ENCODE results near the gene SULT6B1. TPM values are rescaled to one million over a fixed set of nuclear protein-coding genes. Genes with fewer than 3 reads are reported as not detected.

The SULT6B1 gene
- total RNA-seq, 1 experiment from 2014 or later = 0.63 TPM

- Histone ChIP-seq H3K4me3 (no peak overlapping the region), H3K9me3 (replicated peaks) (no peaks in the 10 kb centered on the region), H3K4me1 (replicated peaks) (peaks cover 11% of the 10 kb centered on the region), H3K36me3 (no peaks in the 10 kb centered on the region), H3K27ac (peak overlapping the region; percentile 18; the same call in 1 of the 2 replicates), H3K27me3 (replicated peaks) (no peaks in the 10 kb centered on the region)
- peak; percentile 52 to 73 for DNase-seq (ENCODE audit: low read depth in 1 of 2, low spot score in 2 of 2)
Measured at GRCh38 chr2:37189452-37190153, 1.1 kb upstream of the SULT6B1 start.

GRCh38 chr2:37181726-37182684 lies 6.5 kb downstream of the SULT6B1 start:
- DNase-seq (ENCODE audit: low read depth in 1 of 2, low spot score in 2 of 2) = peak in 1 of 2 experiments; percentile 37
- no peaks in the 10 kb centered on the region for H3K27me3 ChIP-seq (replicated peaks)
- H3K9me3 ChIP-seq (replicated peaks) = no peaks in the 10 kb centered on the region
- peaks cover 17% of the 10 kb centered on the region for H3K4me1 ChIP-seq (replicated peaks)
- peak overlapping the region; percentile 27 for H3K27ac ChIP-seq
- H3K4me3 ChIP-seq = no peak overlapping the region
- H3K36me3 ChIP-seq = no peaks in the 10 kb centered on the region

GRCh38 chr2:37180640-37181039 lies 7.8 kb downstream of the SULT6B1 start:
- Histone ChIP-seq H3K27me3 (replicated peaks) (no peaks in the 10 kb centered on the region), H3K27ac (no peak overlapping the region), H3K9me3 (replicated peaks) (no peaks in the 10 kb centered on the region), H3K4me1 (replicated peaks) (peaks cover 17% of the 10 kb centered on the region), H3K36me3 (no peaks in the 10 kb centered on the region), H3K4me3 (no peak overlapping the region)
- DNase-seq (ENCODE audit: low read depth in 1 of 2, low spot score in 2 of 2) = no peak

- Histone ChIP-seq H3K27ac (no peak overlapping the region), H3K4me3 (no peak overlapping the region), H3K9me3 (replicated peaks) (no peaks in the 10 kb centered on the region), H3K36me3 (no peaks in the 10 kb centered on the region), H3K27me3 (replicated peaks) (no peaks in the 10 kb centered on the region), H3K4me1 (replicated peaks) (peaks cover 17% of the 10 kb centered on the region)
- DNase-seq (ENCODE audit: low read depth in 1 of 2, low spot score in 2 of 2) = no peak
Measured at GRCh38 chr2:37180006-37180639, 8.3 kb downstream of the SULT6B1 start.

- H3K9me3 ChIP-seq (replicated peaks) = no peaks in the 10 kb centered on the region
- no peaks in the 10 kb centered on the region for H3K4me1 ChIP-seq (replicated peaks)
- H3K27ac ChIP-seq = no peak overlapping the region
- no peak overlapping the region for H3K4me3 ChIP-seq
- no peak for DNase-seq (ENCODE audit: low read depth in 1 of 2, low spot score in 2 of 2)
- no peaks in the 10 kb centered on the region for H3K27me3 ChIP-seq (replicated peaks)
- no peaks in the 10 kb centered on the region for H3K36me3 ChIP-seq
Measured at GRCh38 chr2:37173741-37174140, 14.7 kb downstream of the SULT6B1 start.

GRCh38 chr2:37171624-37171950 lies 16.9 kb downstream of the SULT6B1 start:
- H3K4me3 ChIP-seq = no peak overlapping the region

GRCh38 chr2:37168217-37168981 lies 20.1 kb downstream of the SULT6B1 start:
- no peaks in the 10 kb centered on the region; the same call in 1 of the 2 replicates for H3K9me3 ChIP-seq (replicated peaks)
- H3K27ac ChIP-seq = no peak overlapping the region
- no peaks in the 10 kb centered on the region for H3K27me3 ChIP-seq (replicated peaks)
- no peaks in the 10 kb centered on the region for H3K36me3 ChIP-seq
- peak in 1 of 2 experiments; percentile 36 for DNase-seq (ENCODE audit: low read depth in 1 of 2, low spot score in 2 of 2)
- H3K4me1 ChIP-seq (replicated peaks) = no peaks in the 10 kb centered on the region
- H3K4me3 ChIP-seq = no peak overlapping the region

More at GRCh38 chr2:37171624-37171950, 16.9 kb downstream of the SULT6B1 start:
- no peaks in the 10 kb centered on the region for H3K36me3 ChIP-seq
- H3K27me3 ChIP-seq (replicated peaks) = no peaks in the 10 kb centered on the region
- no peak for DNase-seq (ENCODE audit: low read depth in 1 of 2, low spot score in 2 of 2)
- no peak overlapping the region for H3K27ac ChIP-seq
- no peaks in the 10 kb centered on the region for H3K9me3 ChIP-seq (replicated peaks)
- H3K4me1 ChIP-seq (replicated peaks) = no peaks in the 10 kb centered on the region

GRCh38 chr2:37167636-37168180 lies 20.8 kb downstream of the SULT6B1 start:
- Histone ChIP-seq H3K27me3 (replicated peaks) (no peaks in the 10 kb centered on the region), H3K4me3 (no peak overlapping the region), H3K36me3 (no peaks in the 10 kb centered on the region), H3K4me1 (replicated peaks) (no peaks in the 10 kb centered on the region), H3K27ac (no peak overlapping the region), H3K9me3 (replicated peaks) (no peaks in the 10 kb centered on the region; the same call in 1 of the 2 replicates)
- no peak for DNase-seq (ENCODE audit: low read depth in 1 of 2, low spot score in 2 of 2)

- DNase-seq (ENCODE audit: low read depth in 1 of 2, low spot score in 2 of 2) = no peak
- no peaks in the 10 kb centered on the region; the same call in 1 of the 2 replicates for H3K9me3 ChIP-seq (replicated peaks)
- no peak overlapping the region for H3K4me3 ChIP-seq
- no peaks in the 10 kb centered on the region for H3K36me3 ChIP-seq
- no peak overlapping the region for H3K27ac ChIP-seq
- H3K27me3 ChIP-seq (replicated peaks) = no peaks in the 10 kb centered on the region
- H3K4me1 ChIP-seq (replicated peaks) = no peaks in the 10 kb centered on the region
Measured at GRCh38 chr2:37164757-37165156, 23.7 kb downstream of the SULT6B1 start.

GRCh38 chr2:37156857-37157714 lies 31.4 kb downstream of the SULT6B1 start, which contains the start of gene EIF2AK2:
TSS of gene EIF2AK2 (minus strand) at chr2:37156980. CDS start at chr2:37147806, 9,174 bp downstream.
- peaks cover 15% of the 10 kb centered on the region for H3K4me1 ChIP-seq (replicated peaks)
- 0 out of 2 replicates have a peak, but pooled peaks cover 2% of the 10 kb centered on the region for H3K9me3 ChIP-seq (replicated peaks)

GRCh38 chr2:37156071-37156856 lies 32.2 kb downstream of the SULT6B1 start:
- peak; percentile 56 for DNase-seq (ENCODE audit: low read depth in 1 of 2, low spot score in 2 of 2)
- Histone ChIP-seq H3K27me3 (replicated peaks) (no peaks in the 10 kb centered on the region), H3K4me3 (peak overlapping the region; percentile 66), H3K9me3 (replicated peaks) (0 out of 2 replicates have a peak, but pooled peaks cover 2% of the 10 kb centered on the region), H3K4me1 (replicated peaks) (peaks cover 15% of the 10 kb centered on the region), H3K27ac (peak overlapping the region; percentile 64), H3K36me3 (peaks cover 28% of the 10 kb centered on the region)

More at GRCh38 chr2:37156857-37157714, 31.4 kb downstream of the SULT6B1 start, which contains the start of gene EIF2AK2:
- Histone ChIP-seq H3K36me3 (peaks cover 28% of the 10 kb centered on the region), H3K27me3 (replicated peaks) (no peaks in the 10 kb centered on the region), H3K27ac (peak within 1 kb of the TSS; percentile 64), H3K4me3 (peak within 1 kb of the TSS; percentile 66)
- peak; percentile 71 to 91 for DNase-seq (ENCODE audit: low read depth in 1 of 2, low spot score in 2 of 2)
